Measurements from ENCODE around the gene GPALPP1.
"Not testable (repeated sequence)": the region's sequence is repeated elsewhere in the genome, so short reads cannot be mapped to it uniquely, and the experiment has no call there.

GRCh38 chr13:45063889-45064288, 74.6 kb downstream of the GPALPP1 start:
- not testable (repeated sequence) for TF ChIP-seq CTCF, POLR2A (IDR thresholded peaks at IDR 0.05)

Data from thyroid gland (tissue), 4 donors.